Tibial nerve (tissue), 4 donors: Measurements from ENCODE around the gene RFX5. TPM values are rescaled to one million over a fixed set of nuclear protein-coding genes. Genes with fewer than 3 reads are reported as not detected.
A peak's percentile ranks its signal among the peaks of the same experiment; 100 is the strongest.

Source experiments
- DNase-seq, 2 donors: peaks; one replicate each; pipeline ENCODE4 v3.0.0-alpha.2; 2019; ENCODE audit warnings: low spot score in 2 of 2
- H3K27ac ChIP-seq, 4 donors: fragments of 200-600 bp; sonication (generic) in 3 of 4; one replicate each; pipeline ENCODE4 v1.5.1; 2017 to 2019; ENCODE audit warnings: mild to moderate bottlenecking in 1 of 4
- H3K27me3 ChIP-seq, 2 donors: fragments of 200-600 bp; sonication (generic) in 1 of 2; one replicate each; pipeline versions ENCODE4 v1.5.1 to v1.6.0; 2017 to 2019
- H3K36me3 ChIP-seq, 3 donors: fragments of 200-600 bp; sonication (generic); one replicate each; pipeline ENCODE4 v1.5.1; 2018 to 2019
- H3K4me1 ChIP-seq, 4 donors: fragments of 200-600 bp; sonication (generic) in 3 of 4; one replicate each; pipeline ENCODE4 v1.5.1; 2017 to 2019
- H3K4me3 ChIP-seq, 4 donors: fragments of 200-600 bp; sonication (generic) in 3 of 4; one replicate each; pipeline ENCODE4 v1.5.1; 2017 to 2019; ENCODE audit warnings: mild to moderate bottlenecking in 1 of 4, moderate library complexity in 1 of 4
- H3K9me3 ChIP-seq, 4 donors: fragments of 200-600 bp; sonication (generic) in 3 of 4; one replicate each; pipeline ENCODE4 v1.5.1; 2017 to 2019
- EP300 ChIP-seq, 2 donors: sonication (generic); formaldehyde crosslinking; IDR thresholded peaks; one replicate each; pipeline ENCODE4 v1.6.1; 2017; ENCODE audit warnings: antibody characterized with exemption in 2 of 2, mild to moderate bottlenecking in 1 of 2
- POLR2A ChIP-seq, 2 donors: fragments of 450-650 bp; IDR thresholded peaks; one replicate each; pipeline ENCODE4 v1.6.1; 2017; ENCODE audit warnings: antibody characterized with exemption in 2 of 2, mild to moderate bottlenecking in 2 of 2, moderate library complexity in 2 of 2
- WGBS, 2 donors: methylation state at CpG; one replicate each; pipeline ENCODE4 v1.1.5; 2018; 5-methylcytosine and 5-hydroxymethylcytosine counted together
- total RNA-seq, 4 donors: library from RNA; depleted of rRNA; stranded (reverse); fragments of >200 nt; gene quantifications; one replicate each; pipeline ENCODE4 v1.1.0, GENCODE V29; 2016
- TF ChIP-seq, protein P1 (sequence below), 5 experiments: fragments of 200-600 bp in 3 of 5; fragments of 450-650 bp in 2 of 5; sonication (generic) in 3 of 5; IDR thresholded peaks; one replicate each; pipeline ENCODE4 v1.5.1; 2016 to 2019; ENCODE audit warnings: antibody characterized with exemption in 5 of 5, mild to moderate bottlenecking in 3 of 5, moderate library complexity in 2 of 5

The RFX5 gene
- total RNA-seq, 4 donors from 2014 or later = 17.7 to 45.0 (median 32.8) TPM

DNA sequence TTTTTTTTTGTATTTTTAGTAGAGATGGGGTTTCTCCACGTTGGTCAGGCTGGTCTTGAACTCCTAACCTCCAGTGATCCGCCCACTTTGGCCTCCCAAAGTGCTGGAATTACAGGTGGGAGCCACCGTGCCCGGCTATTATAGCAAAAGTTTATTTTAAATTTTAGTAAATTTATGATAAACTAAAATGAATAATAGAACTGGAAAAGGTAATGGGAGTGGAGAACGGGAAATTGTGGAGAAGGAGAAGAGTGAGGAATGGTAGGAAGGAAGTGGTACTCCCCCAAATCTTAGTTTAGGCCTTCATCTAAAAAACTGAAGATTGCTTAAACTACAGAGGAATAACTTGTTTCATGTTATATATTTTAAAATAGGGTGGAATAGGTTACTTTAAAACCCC, 12.2 kb downstream of the RFX5 start:
- H3K36me3 ChIP-seq = no peaks in the 10 kb centered on the region

DNA sequence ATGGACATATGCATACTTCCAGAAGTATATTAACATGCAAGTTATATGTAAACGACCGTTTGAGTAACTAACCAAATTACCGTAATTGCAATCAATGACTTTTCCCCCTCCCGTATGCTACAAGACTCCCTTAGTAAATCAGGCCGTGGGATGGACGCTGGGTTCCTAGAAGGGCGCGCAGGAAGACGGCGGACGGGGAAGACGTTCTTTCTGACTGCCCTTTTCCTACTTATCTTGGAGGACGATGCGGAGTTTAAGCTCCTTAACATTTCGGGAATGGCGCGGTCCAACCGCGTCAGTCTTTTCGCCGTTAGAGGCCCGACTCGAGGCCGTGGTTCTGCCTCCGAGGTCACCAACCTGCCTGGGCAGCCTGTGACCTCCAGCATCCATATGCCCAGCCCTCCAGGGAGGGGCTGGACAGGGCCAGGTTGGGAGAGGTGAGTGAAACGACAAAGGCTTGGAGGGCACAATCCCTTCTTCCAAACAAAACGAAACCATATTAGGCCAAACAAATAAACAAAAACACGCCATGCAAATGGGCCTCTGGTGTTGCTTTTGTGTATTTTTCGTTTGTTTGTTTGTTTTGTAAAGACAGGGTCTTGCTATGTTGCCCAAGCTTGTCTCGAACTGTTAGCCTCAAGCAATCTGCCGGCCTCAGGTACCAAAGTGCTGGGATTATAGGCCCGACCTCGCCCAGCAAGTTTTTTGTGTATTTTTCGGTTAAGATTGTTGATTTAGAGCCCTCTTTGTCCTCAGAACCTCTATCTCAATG, 19.0 kb downstream of the RFX5 start:
- Histone ChIP-seq H3K4me1 (peaks cover 0 to 41% (median 19%) of the 10 kb centered on the region in 4 donors), H3K9me3 (no peaks in the 10 kb centered on the region), H3K27me3 (no peaks in the 10 kb centered on the region), H3K4me3 (peak overlapping the region; percentile 74 to 90 (median 82)), H3K36me3 (peaks cover 0 to 29% (median 0%) of the 10 kb centered on the region in 3 donors), H3K27ac (peak overlapping the region; percentile 86 to 96 (median 92))
- WGBS, 2 donors = 18 to 19% methylated on average over 34 of the region's 34 CpGs
- TF ChIP-seq EP300 (IDR thresholded peaks at IDR 0.05) = no peak
- TF ChIP-seq, protein P1, sequence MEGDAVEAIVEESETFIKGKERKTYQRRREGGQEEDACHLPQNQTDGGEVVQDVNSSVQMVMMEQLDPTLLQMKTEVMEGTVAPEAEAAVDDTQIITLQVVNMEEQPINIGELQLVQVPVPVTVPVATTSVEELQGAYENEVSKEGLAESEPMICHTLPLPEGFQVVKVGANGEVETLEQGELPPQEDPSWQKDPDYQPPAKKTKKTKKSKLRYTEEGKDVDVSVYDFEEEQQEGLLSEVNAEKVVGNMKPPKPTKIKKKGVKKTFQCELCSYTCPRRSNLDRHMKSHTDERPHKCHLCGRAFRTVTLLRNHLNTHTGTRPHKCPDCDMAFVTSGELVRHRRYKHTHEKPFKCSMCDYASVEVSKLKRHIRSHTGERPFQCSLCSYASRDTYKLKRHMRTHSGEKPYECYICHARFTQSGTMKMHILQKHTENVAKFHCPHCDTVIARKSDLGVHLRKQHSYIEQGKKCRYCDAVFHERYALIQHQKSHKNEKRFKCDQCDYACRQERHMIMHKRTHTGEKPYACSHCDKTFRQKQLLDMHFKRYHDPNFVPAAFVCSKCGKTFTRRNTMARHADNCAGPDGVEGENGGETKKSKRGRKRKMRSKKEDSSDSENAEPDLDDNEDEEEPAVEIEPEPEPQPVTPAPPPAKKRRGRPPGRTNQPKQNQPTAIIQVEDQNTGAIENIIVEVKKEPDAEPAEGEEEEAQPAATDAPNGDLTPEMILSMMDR (IDR thresholded peaks at IDR 0.05) = no peak
- TF ChIP-seq POLR2A (IDR thresholded peaks at IDR 0.05) = no peak
- no peak for DNase-seq

More for the DNA sequence above, 12.2 kb downstream of the RFX5 start:
- TF ChIP-seq POLR2A (IDR thresholded peaks at IDR 0.05) (no peak), EP300 (IDR thresholded peaks at IDR 0.05) (no peak)
- TF ChIP-seq, protein P1 (IDR thresholded peaks at IDR 0.05) = no peak
- Histone ChIP-seq H3K9me3 (no peaks in the 10 kb centered on the region), H3K27ac (no peak overlapping the region), H3K4me3 (no peak overlapping the region), H3K27me3 (no peaks in the 10 kb centered on the region), H3K4me1 (no peaks in the 10 kb centered on the region)
- 85 to 86% methylated on average over 5 of the region's 5 CpGs for WGBS, 2 donors
- no peak for DNase-seq

DNA sequence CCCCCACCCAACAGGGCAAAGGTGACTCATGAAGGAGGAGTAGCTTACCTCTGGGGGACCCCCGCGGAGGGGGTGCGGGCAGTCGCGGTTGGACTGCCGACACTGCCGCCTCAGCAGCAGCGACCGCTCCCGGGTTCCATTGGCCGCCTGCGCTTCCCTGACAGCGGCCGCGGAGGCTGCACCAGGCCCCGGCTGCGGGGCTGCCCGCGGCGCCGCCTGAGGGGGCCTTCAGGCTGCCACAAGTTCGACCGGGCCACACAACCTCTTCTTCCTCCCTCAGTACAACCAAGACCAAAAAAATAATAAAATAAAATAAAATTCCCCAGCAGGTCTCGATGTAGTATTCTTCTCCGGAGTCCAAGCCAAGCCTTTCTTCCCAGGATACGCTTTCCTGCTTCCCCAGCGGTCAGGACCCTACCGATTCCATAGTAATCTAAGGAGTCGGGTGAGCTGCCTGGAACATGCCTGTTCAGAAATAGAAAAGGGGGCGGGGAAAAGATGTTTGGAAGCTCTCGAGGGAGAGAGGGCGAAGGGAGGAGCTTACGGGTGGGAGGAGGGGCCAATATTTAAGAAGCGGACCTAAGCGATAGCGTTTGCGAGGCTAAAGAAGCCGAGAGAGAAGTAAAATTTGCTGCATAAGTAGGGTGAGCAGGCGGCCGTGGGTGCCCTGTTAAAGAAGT, 19.7 kb downstream of the RFX5 start, which contains the start of gene PI4KB:
PI4KB (minus strand) TSS at position 194 of the 680 bp plus-strand sequence. CDS start 10,935 bp downstream, outside the sequence.
- Histone ChIP-seq H3K27me3 (no peaks in the 10 kb centered on the region), H3K4me3 (peak within 1 kb of the TSS; percentile 74 to 90 (median 82)), H3K4me1 (peaks cover 0 to 47% (median 19%) of the 10 kb centered on the region in 4 donors), H3K27ac (peak within 1 kb of the TSS; percentile 86 to 96 (median 92)), H3K36me3 (peaks cover 0 to 36% (median 0%) of the 10 kb centered on the region in 3 donors), H3K9me3 (no peaks in the 10 kb centered on the region)
- 0% methylated on average over 40 of the region's 40 CpGs for WGBS, 2 donors
- DNase-seq = peak; percentile 87 to 96
- TF ChIP-seq POLR2A (IDR thresholded peaks at IDR 0.05) (peak; percentile 53 to 73), EP300 (IDR thresholded peaks at IDR 0.05) (peak; percentile 67 to 87)
- TF ChIP-seq, protein P1 (IDR thresholded peaks at IDR 0.05) = peak in 2 of 5 experiments; percentile 22 to 31

DNA sequence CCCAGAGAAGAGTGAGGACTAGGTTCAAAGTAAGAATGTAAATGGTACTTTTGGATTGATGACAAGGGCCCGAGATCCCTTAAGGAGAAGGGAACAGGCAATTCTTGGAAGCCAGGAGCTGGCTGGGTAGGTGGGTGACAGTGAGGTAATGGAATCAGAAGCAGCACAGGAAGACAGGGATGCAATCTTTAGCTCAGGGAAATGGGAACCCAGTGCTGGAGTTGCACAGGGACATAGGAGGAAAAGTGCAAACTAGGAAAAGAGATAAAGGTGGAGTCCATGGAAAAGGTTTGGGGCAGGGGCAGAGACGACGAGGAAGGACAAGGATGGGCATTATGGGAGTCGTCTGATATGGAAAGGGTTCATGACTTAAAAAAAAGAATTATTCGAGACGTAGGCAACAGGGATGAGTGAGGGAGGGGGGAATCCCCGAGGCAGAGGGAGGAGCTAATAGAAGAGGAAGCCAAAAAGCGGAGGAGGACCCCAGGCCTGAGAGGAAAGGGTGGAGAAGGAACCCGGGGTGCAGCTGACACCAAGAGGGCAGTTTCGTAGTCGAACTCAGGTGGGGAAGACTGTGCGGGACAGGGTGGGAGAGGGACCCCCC, 20.3 kb downstream of the RFX5 start:
- Histone ChIP-seq H3K9me3 (no peaks in the 10 kb centered on the region), H3K27ac (peak overlapping the region; percentile 86 to 96 (median 92)), H3K36me3 (peaks cover 0 to 42% (median 0%) of the 10 kb centered on the region in 3 donors), H3K4me1 (peaks cover 0 to 53% (median 19%) of the 10 kb centered on the region in 4 donors), H3K27me3 (no peaks in the 10 kb centered on the region), H3K4me3 (peak overlapping the region; percentile 74 to 90 (median 82))
- 1% methylated on average over 12 of the region's 12 CpGs for WGBS, 2 donors
- peak in 1 of 2 donors; percentile 42 for DNase-seq
- TF ChIP-seq, protein P1 (IDR thresholded peaks at IDR 0.05) = no peak
